GM18526 (cell line): ENCODE data around the gene ZGRF1.

Experiments
- POLR2A ChIP-seq: IDR thresholded peaks from 3 replicates; pipeline ENCODE4 v1.6.1; 2011; ENCODE audit not compliant: insufficient read length; ENCODE audit errors: extremely low read depth

The ZGRF1 gene, protein sequence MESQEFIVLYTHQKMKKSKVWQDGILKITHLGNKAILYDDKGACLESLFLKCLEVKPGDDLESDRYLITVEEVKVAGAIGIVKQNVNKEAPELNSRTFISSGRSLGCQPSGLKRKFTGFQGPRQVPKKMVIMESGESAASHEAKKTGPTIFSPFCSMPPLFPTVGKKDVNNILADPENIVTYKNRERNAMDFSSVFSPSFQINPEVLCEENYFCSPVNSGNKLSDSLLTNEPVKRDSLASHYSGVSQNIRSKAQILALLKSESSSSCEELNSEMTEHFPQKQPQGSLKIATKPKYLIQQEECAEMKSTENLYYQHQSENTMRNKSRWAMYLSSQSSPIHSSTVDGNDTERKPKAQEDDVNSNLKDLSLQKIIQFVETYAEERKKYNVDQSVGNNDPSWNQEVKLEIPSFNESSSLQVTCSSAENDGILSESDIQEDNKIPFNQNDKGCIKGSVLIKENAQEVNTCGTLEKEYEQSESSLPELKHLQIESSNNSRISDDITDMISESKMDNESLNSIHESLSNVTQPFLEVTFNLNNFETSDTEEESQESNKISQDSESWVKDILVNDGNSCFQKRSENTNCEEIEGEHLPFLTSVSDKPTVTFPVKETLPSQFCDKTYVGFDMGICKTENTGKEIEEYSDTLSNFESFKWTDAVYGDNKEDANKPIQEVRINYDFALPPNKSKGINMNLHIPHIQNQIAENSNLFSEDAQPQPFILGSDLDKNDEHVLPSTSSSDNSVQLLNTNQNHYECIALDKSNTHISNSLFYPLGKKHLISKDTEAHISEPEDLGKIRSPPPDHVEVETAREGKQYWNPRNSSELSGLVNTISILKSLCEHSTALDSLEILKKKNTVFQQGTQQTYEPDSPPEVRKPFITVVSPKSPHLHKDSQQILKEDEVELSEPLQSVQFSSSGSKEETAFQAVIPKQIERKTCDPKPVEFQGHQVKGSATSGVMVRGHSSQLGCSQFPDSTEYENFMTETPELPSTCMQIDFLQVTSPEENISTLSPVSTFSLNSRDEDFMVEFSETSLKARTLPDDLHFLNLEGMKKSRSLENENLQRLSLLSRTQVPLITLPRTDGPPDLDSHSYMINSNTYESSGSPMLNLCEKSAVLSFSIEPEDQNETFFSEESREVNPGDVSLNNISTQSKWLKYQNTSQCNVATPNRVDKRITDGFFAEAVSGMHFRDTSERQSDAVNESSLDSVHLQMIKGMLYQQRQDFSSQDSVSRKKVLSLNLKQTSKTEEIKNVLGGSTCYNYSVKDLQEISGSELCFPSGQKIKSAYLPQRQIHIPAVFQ (N-terminal part only)

DNA sequence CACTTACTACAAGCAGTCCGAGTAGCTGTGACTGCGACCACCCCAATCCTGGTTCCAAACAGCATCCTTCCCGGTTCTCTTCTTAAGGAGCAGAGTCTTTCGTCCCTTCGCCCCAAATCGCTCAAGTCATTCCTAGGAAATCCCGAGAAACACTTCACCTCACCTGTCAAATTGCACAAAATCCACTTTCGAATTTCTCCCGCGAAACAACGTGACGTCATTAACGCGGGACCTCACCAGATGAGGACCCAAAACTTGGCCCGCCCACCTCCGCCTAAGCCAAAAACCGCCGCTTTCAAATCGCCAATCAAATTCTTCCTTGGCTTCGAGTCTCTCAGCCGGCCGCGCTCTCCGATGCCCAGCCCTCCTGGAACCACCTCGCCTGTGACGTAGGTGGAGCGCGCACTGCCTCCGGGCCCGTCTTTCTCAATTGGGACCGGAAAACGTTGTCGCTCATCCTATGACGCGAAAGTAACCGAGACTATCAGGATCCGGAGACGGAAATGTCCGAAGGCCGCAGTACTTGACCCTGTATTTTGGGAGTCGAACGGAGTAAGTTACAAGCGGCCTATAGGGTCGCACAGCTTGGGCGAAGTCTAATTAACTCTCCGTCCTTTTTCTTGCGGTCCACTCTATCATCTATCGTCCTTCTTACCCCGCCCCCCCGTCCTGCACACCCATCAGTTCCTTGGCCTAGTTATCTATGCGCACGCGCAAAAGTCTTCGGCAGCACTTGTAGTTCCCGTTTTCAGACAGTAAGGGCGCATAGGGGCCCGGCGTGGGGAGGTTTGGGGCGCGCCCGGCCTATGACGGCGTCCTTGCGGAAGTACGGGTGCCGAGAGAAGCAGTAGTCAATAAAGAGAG is at the start of gene ZGRF1, which contains the start of gene LARP7:
ZGRF1 (minus strand) TSS at position 222 of the 864 bp plus-strand sequence. CDS start 3,733 bp downstream, outside the sequence.
LARP7 (plus strand) TSS at position 456 of the 864 bp plus-strand sequence. CDS start 7,527 bp downstream, outside the sequence.
- peak; percentile 49 for TF ChIP-seq POLR2A

DNA sequence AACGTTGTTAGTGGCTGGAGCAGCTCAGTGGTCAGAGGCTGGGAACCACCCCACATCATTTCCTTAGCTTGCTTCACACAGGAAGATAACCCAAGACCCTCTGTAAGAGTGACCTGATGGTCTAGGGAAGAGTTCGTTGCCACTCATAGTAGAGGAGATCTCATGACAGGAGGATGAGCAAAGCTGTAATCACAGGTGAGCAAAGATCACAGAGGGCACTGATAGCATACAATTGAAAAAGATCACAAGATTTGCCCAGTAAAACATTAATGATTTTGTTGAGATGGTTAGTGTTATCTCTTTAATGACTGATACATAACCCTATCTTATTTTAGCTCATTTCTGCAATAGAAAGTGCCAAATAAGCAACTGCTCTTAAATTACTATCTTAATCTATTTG is 44.3 kb upstream of the ZGRF1 start:
- TF ChIP-seq POLR2A: no peak

DNA sequence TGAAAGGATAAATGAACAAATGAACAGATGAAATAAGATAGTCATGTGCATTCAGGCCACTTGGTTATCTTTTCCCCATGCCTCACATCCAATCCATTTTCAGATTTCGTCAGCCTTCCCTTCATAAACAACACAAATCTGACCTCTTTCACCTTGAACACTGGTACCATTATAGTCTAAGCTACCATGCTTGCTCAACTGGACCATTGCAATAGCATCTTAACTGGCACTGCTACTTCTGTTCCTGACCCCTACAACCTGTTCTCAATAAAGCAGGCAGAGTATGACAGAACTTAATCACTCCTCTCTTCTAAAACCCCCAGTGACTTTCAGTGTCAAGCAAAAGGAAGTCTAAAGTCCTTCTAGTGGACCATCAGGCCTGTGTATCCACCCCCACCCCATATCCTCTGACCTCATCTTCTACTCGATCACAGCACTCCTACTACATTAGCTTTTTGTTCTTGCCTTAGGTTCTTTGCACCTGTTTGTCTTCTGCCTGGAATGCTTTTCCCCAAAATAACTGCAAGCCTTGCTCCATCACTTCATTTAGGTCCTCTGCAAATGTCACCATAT is 40.9 kb upstream of the ZGRF1 start:
- TF ChIP-seq POLR2A: no peak

DNA sequence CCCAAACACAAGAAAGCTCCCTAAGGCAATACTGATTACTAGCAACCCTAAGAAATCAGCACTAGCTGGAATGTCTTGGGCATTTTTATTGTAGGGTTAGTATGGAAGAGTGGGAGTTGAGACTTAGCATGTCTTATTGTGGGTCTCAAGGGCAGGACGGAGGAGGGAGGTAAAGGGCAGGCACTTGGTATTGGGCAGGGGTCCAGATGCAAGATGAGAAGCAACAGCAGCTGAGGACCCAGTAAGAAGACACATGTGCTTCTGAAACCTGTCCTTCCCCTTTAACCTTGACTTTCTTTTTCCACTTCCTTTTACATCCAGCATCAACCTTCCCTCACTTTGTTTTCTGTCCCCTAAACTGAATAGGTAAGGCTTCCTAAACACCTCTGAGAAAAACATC is 37.7 kb upstream of the ZGRF1 start:
- no peak for TF ChIP-seq POLR2A

DNA sequence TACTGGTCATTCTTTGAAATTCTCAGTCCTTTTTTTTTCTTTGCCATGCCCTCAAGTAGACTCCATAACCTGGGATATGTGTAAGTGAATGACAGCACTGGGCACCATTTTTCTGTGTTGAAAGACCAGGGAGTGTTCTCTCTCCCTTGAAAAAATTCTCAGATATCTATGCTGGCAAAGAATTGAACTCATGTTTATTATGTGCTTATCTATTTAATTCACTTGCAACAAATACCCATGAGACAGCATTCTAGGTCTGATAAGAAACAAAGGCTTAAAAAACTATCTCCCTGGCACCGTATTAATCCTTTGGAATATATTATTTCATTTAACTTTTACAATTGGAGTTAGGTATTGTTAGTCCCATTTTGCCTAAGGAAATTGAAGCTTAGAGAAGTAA is 37.0 kb upstream of the ZGRF1 start:
- TF ChIP-seq POLR2A: no peak

DNA sequence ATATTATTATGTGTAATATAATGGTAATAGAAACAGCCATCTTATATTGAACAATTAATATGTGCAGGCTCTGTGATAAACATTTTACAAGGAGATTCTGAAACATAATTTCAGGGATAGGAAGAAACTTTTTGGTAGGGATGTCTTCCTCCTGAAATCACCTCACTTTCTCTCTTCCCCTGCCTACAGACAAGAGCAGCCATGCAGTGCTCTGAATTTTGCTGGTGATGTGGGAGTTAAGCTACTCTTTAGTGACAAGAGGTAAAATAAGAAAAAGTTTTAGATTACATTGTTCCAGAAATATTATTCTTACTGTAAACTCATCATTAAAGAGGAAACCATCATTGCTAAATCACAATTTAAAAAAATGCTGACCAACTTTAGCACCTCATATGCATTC is 36.4 kb upstream of the ZGRF1 start:
- no peak for TF ChIP-seq POLR2A

DNA sequence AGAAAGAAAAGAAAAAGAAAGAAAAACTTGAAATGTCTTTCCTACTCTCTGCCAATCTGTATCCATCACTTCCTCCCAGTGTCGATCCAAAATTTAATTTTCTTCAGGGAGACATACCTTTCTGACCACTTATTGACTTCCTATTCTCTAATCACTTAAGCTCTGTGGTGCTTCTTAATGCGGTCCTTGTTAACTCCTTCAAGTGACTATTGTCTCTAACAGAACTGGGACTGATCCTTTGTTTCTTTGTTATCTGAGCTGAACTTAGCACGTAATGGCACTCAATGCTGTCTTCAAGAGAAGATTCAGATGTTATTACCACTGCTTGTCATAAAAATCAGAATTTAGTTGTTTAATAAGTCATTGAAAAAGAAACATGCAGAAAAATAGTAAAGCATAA is 31.4 kb upstream of the ZGRF1 start:
- TF ChIP-seq POLR2A: no peak

DNA sequence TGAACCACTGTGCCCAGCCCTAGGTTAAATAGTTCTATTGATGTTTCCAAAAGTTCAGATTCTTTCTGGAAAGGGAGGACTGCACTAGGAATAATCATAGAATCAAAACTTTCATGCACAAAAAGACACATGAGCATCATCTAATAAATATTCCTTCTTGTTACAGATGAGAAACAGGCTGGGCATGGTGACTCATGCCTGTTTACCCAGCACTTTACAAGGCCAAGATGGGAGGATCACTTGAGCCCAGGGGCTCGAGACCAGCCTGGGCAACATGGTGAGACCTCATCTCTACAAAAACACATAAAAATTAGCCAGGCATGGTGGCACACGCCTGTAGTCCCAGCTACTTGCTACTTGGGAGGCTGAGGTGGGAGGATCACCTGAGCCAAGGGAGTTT is 27.9 kb upstream of the ZGRF1 start:
- no peak for TF ChIP-seq POLR2A

DNA sequence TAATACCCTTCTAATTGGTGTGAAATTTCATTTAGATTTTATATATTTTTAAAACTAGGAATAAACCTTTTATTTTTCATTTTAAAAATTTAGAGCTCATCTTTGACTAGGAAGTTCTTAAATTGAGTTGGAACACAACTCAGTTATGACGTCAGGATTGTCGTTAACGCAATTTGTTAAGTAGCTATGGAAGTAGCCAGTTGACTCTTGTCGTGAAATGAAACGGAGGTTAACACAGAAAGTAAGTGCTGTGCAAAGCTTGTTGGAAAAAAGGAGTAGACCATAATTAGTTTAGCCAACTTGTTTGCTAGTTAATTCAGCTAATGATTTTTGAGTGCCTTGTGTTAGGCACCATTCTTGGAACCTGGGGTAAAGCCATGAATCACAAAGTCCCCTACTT is 18.6 kb upstream of the ZGRF1 start:
- no peak for TF ChIP-seq POLR2A

DNA sequence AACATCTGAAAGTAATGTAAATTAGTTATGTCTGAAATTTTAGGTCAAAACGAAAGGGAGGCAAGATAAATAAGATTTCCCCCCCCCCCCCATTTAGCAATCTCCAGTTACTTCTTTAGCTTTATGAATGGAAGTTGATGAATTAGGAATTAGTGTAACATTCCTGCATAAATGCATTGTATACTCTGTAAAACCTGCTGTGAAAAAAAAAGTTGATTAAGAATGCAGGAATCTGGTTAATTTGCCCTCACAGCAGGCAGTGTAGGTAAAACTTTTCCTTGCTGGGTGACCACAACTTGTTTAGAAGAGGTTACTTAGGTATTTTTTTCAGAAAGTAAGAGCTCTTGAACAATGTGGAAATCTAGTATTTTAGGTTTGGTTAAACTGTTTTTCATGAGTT is 15.5 kb upstream of the ZGRF1 start:
- no peak for TF ChIP-seq POLR2A

DNA sequence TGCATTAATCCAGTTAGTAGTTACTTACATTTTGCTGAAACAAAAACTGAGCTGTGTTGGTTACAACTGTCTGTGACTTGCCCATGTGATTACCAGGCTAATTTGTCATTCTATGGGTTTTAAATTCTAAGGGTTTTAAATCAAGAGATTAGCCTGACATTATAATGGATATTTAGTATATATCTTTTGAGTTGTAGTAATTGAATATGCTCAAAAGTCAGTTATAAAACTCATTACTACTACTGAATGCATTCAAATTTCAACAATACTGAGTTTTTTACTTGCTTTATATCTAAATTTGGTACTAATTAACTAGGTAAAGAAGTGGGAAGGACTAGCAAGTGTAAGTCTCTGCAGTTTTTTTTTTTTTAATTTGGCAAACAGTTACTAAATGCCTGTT is 14.9 kb upstream of the ZGRF1 start:
- TF ChIP-seq POLR2A: no peak

DNA sequence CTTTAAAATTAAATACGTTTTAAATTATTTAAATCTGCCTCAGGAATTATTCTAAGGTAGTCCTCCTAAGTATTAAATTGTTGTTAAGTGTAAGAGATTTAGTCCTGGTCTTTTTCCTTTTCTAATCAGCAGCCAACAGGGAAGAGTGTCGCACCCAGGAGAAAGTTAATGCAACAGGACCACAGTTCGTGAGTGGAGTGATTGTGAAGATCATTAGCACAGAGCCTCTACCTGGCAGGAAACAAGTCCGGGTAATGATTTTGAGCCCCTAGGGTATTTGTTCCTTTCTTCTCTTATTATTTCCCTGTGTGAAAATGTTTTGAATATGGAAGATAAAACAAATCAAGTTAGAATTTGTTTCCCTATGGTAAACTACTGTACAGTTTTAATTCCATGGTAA is 13.6 kb upstream of the ZGRF1 start:
- no peak for TF ChIP-seq POLR2A

DNA sequence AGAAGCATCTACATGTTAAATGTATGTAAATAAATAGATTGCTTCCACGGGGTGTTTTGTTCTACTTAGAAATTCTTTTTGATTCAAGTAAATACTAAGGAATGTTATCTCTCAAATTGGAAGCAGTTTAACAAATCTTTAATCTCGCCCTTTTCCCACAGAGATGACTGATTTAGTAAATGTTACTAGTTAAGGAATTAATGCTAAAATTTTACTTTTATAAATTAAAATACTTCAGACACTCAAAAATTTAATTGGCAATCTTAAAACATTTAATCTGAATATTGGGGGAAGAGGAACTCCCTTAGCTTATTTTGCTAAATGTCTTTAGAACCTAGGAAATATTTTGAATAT is 12.3 kb upstream of the ZGRF1 start:
- no peak for TF ChIP-seq POLR2A

DNA sequence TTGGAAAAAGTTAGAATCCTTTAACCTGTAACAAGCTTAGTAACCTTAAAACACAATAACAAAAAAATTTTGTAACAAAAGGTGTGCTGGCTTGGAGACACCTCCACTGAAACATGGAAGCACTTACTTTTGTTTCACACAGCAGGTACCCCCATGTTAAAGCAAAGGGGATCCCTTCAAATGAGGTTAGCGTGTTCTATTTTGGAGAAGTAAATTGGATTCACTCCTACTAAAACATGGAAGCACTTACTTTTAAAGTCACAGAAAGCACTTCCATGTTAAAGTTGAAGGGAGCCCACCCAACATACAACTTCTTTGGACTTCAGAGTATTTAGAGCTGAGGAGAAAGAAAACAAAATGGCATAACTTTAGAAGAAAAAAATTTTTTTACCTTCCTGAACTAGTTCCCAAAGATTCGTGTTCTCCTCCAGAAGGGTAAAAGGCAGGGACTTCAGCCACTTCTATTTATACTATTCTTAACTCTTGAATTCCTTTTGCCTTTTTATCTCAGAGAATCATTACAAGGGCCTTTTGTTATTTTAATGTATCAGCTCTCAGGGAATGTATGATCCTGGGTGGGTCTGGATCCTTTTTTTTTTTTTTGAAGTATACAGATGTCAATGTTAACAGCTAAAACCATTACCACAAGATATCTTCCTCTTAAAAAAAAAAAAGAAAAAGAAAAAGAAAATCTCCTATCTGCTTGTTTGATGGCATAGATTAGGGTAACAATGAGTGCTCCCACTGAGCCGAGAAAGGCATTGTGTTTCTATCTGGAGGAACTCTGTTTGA is 11.8 kb upstream of the ZGRF1 start:
- no peak for TF ChIP-seq POLR2A

DNA sequence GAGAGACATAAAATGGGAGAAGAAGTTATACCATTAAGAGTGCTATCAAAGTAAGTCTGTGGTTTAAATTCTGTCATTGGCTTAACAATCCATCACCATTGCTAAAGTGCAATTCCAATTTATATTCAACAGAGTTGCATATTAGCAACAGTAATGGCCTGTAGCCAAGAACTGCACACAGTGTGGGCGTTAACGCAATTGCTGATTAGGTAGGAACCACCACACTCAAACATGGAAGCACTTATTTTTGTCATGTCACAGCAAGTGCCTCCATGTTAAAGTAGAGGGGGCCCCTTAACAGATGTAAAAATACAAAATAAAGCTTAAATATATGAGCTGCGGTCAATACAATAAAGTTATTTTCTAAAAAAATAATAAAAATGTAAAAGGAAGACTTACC is 11.1 kb upstream of the ZGRF1 start:
- TF ChIP-seq POLR2A: no peak
